Endothelial cell of umbilical vein (primary cell): ENCODE measurements around the gene TTLL9. TPM values are rescaled to one million over a fixed set of nuclear protein-coding genes. Genes with fewer than 3 reads are reported as not detected.

Source experiments
- BruUV-seq: library from RNA; stranded (reverse); fragments of 400-500 nt; replicated peaks from 2 replicates; lab custom pipeline; 2021; lab: Mats Ljungman, UMichigan
- CTCF ChIA-PET: fragments of 300-600, 350-600 bp; sonication (Branson Sonifier 250); formaldehyde crosslinking; loops from one replicate; lab custom pipeline; 2021; ENCODE audit warnings: antibody characterized with exemption, inconsistent platforms; lab: Charles Lee
- POLR2A ChIA-PET: fragments of 300-600, 350-600 bp; sonication (Branson Sonifier 250); formaldehyde crosslinking; loops from one replicate; lab custom pipeline; 2021; ENCODE audit warnings: antibody characterized with exemption, inconsistent platforms; lab: Charles Lee
- DNase-seq: peaks from one replicate; pipeline ENCODE4 v3.0.0-alpha.2; 2011; ENCODE audit warnings: low read depth, low spot score
- FAIRE-seq: peaks from 2 replicates; lab custom pipeline; 2011; peaks lifted over from hg19 to GRCh38; lab: Jason Lieb, UNC
- H2AFZ ChIP-seq: 2 replicates; pipeline ENCODE4 v1.6.0; 2012; ENCODE audit warnings: low read depth, low read length, control low read depth, inconsistent platforms
- H3K27ac ChIP-seq: 2 replicates; pipeline ENCODE4 v1.5.1; 2011; ENCODE audit warnings: low read depth, mild to moderate bottlenecking, control low read depth, low read length, moderate library complexity; ENCODE audit not compliant: insufficient read depth
- H3K27me3 ChIP-seq, 2 experiments: 2 replicates each; pipeline versions ENCODE4 v1.6.0 to v1.6.1; 2011; ENCODE audit warnings: low read length in 2 of 2, mixed read lengths in 1 of 2; ENCODE audit not compliant: control insufficient read depth in 2 of 2, insufficient read depth in 2 of 2
- H3K36me3 ChIP-seq, 2 experiments: 2 replicates in 1 of 2; 3 replicates in 1 of 2; pipeline ENCODE4 v1.5.1; 2011; ENCODE audit warnings: low read length in 2 of 2, mild to moderate bottlenecking in 1 of 2, moderate library complexity in 1 of 2; ENCODE audit not compliant: control insufficient read depth in 2 of 2, insufficient read depth in 2 of 2; ENCODE audit errors: extremely low read depth in 1 of 2
- H3K4me1 ChIP-seq: 3 replicates; pipeline ENCODE4 v1.5.1; 2011; ENCODE audit warnings: mild to moderate bottlenecking, low read length; ENCODE audit not compliant: control insufficient read depth, insufficient read depth; ENCODE audit errors: extremely low read depth
- H3K4me2 ChIP-seq: 2 replicates; pipeline ENCODE4 v1.6.1; 2011; ENCODE audit warnings: low read length, control low read depth, mixed read lengths; ENCODE audit not compliant: insufficient read depth
- H3K4me3 ChIP-seq, 3 experiments: fragments of 200-600 bp in 1 of 3; sonication (generic), shearing (Covaris generic) in 1 of 3; replicated peaks in 1 of 3; 2 replicates each; pipeline ENCODE4 v1.5.1; 2011 to 2016; ENCODE audit warnings: control low read depth in 3 of 3, low read length in 3 of 3, mild to moderate bottlenecking in 2 of 3, inconsistent platforms in 1 of 3, low read depth in 1 of 3, moderate library complexity in 1 of 3; ENCODE audit not compliant: insufficient read depth in 1 of 3
- H3K79me2 ChIP-seq: 2 replicates; pipeline ENCODE4 v1.6.0; 2012; ENCODE audit warnings: low read length, inconsistent platforms; ENCODE audit not compliant: control insufficient read depth, insufficient read depth
- H3K9ac ChIP-seq: replicated peaks from 2 replicates; pipeline ENCODE3; 2011; ENCODE audit warnings: low read length, control low read depth; ENCODE audit not compliant: insufficient read depth; ENCODE audit errors: extremely low read depth
- H3K9me1 ChIP-seq: replicated peaks from 3 replicates; pipeline ENCODE4 v1.6.0; 2011; ENCODE audit warnings: mild to moderate bottlenecking, low read length; ENCODE audit not compliant: control insufficient read depth, insufficient read depth; ENCODE audit errors: extremely low read depth
- H3K9me3 ChIP-seq: replicated peaks from 2 replicates; pipeline ENCODE4 v1.5.1; 2012; ENCODE audit warnings: low read length, inconsistent platforms; ENCODE audit not compliant: control insufficient read depth, insufficient read depth
- H4K20me1 ChIP-seq: replicated peaks from 2 replicates; pipeline ENCODE3; 2011; ENCODE audit warnings: mild to moderate bottlenecking, low read length; ENCODE audit not compliant: control insufficient read depth, insufficient read depth; ENCODE audit errors: extremely low read depth
- FOS ChIP-seq: IDR thresholded peaks from 2 replicates; pipeline ENCODE4 v1.6.1; 2011; ENCODE audit warnings: mild to moderate bottlenecking, low read length, moderate library complexity, borderline replicate concordance; ENCODE audit not compliant: insufficient read depth
- GATA2 ChIP-seq: IDR thresholded peaks from 2 replicates; pipeline ENCODE4 v1.7.0; 2011; ENCODE audit warnings: low read depth, mild to moderate bottlenecking, moderate library complexity, mixed read lengths, low read length; ENCODE audit not compliant: insufficient read length, insufficient read depth
- MAX ChIP-seq: IDR thresholded peaks from 2 replicates; pipeline ENCODE4 v1.6.1; 2011; ENCODE audit not compliant: insufficient read depth, insufficient read length
- MYC ChIP-seq: IDR thresholded peaks from one replicate; pipeline ENCODE4 v1.6.1; 2011; ENCODE audit warnings: mild to moderate bottlenecking, low read depth, low read length
- POLR2A ChIP-seq: IDR thresholded peaks from 2 replicates; pipeline ENCODE4 v1.6.1; 2012; ENCODE audit warnings: low read depth, mild to moderate bottlenecking, control low read depth, low read length
- dilution Hi-C: fragments of 300-500 bp; cut with MboI; formaldehyde crosslinking; loops from one replicate; pipeline ENCODE4 v1.15.0; 2019; ENCODE audit warnings: low sequenced_read_pairs; ENCODE audit not compliant: extremely low pct_ligation_motif_present
- intact Hi-C: fragments of 100-400 bp; cut with micrococcal nuclease; formaldehyde crosslinking; loops from one replicate; pipeline ENCODE4 v1.10.0; 2022
- polyA plus RNA-seq, 4 experiments: library from polyadenylated mRNA; depleted of rRNA in 3 of 4; stranded (reverse) in 3 of 4; unstranded in 1 of 4; fragments of >200 nt; gene quantifications; 2 replicates each; pipeline versions ENCODE4 v1.2.1 to v1.2.3, GENCODE V29; 2011 to 2012; ENCODE audit warnings: missing spikeins in 1 of 4
- total RNA-seq: library from RNA; stranded (reverse); gene quantifications from 2 replicates; pipeline ENCODE4 v1.2.3, GENCODE V29; 2021
- TF ChIP-seq, protein P1 (sequence below), 2 donors: IDR thresholded peaks; 1 replicate in 1 of 2; 2 replicates in 1 of 2; pipeline ENCODE4 v1.5.1; 2011; ENCODE audit warnings: low read length in 2 of 2, mild to moderate bottlenecking in 2 of 2, moderate library complexity in 2 of 2, control low read depth in 1 of 2, inconsistent platforms in 1 of 2, low read depth in 1 of 2; ENCODE audit not compliant: insufficient read depth in 1 of 2; ENCODE audit errors: extremely low read depth in 1 of 2

Gene TTLL9
- total and polyA plus RNA-seq, 2 donors (not counting 3 experiments of a cell fraction or from before 2014, with no cell fraction given), result 0.03 TPM; not detected in 1

DNA sequence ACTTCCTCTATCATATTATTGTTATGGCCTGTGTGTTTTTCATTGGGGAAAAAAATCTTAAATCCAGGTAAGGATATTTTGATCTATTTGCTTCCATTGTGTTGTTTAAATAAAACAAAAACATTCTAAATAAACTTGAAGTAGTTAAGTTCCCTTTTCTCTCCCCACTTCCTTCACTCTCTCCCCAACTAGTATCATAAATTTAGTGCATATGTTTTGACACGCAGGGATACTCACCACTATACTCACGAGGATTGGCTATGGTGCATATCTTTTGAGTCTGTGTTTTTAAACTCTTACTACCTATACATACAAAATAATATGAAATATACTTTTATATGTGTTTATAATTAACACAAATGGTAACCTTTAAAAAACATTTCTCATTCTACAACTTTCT is 5.2 kb downstream of the TTLL9 start:
- dilution Hi-C loops, result no loop called here

More for the DNA sequence above, 5.2 kb downstream of the TTLL9 start:
- intact Hi-C loops, result no loop called here
- Histone ChIP-seq H3K4me2 (no peak overlapping the region), H3K79me2 (no peaks in the 10 kb centered on the region), H3K36me3 (no peaks in the 10 kb centered on the region), H3K27ac (no peak overlapping the region), H4K20me1 (no peaks in the 10 kb centered on the region), H3K4me3 (no peak overlapping the region), H3K9ac (no peak overlapping the region), H3K27me3 (peaks cover 20 to 25% of the 10 kb centered on the region in 2 experiments), H3K9me1 (no peaks in the 10 kb centered on the region), H2AFZ (no peak overlapping the region), H3K4me1 (no peaks in the 10 kb centered on the region), H3K9me3 (no peaks in the 10 kb centered on the region)
- BruUV-seq, result no TSS peak
- DNase-seq, result no peak
- ChIA-PET POLR2A (no interaction called here), CTCF (no interaction called here)
- no peak for FAIRE-seq
- TF ChIP-seq GATA2 (no peak), FOS (no peak), MAX (no peak), POLR2A (no peak), MYC (no peak)
- TF ChIP-seq, protein P1, sequence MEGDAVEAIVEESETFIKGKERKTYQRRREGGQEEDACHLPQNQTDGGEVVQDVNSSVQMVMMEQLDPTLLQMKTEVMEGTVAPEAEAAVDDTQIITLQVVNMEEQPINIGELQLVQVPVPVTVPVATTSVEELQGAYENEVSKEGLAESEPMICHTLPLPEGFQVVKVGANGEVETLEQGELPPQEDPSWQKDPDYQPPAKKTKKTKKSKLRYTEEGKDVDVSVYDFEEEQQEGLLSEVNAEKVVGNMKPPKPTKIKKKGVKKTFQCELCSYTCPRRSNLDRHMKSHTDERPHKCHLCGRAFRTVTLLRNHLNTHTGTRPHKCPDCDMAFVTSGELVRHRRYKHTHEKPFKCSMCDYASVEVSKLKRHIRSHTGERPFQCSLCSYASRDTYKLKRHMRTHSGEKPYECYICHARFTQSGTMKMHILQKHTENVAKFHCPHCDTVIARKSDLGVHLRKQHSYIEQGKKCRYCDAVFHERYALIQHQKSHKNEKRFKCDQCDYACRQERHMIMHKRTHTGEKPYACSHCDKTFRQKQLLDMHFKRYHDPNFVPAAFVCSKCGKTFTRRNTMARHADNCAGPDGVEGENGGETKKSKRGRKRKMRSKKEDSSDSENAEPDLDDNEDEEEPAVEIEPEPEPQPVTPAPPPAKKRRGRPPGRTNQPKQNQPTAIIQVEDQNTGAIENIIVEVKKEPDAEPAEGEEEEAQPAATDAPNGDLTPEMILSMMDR (IDR thresholded peaks at IDR 0.05; ENCODE audit: extremely low read depth in 1 of 2, insufficient read depth in 1 of 2, low read depth in 1 of 2, low read length in 2 of 2), result no peak
